Mammary epithelial cell (primary cell): Measurements from ENCODE around the gene HMHB1.

Source experiments
- CTCF ChIP-seq, 2 donors: IDR thresholded peaks in 1 of 2; conservative IDR thresholded peaks in 1 of 2; 2 replicates each; pipeline ENCODE4 v1.5.1; 2011 to 2012; ENCODE audit warnings: inconsistent platforms in 2 of 2, low read length in 2 of 2, mild to moderate bottlenecking in 2 of 2, control low read depth in 1 of 2, low read depth in 1 of 2; ENCODE audit not compliant: insufficient read depth in 1 of 2; ENCODE audit errors: extremely low read depth in 1 of 2
- EZH2 ChIP-seq: IDR thresholded peaks from 2 replicates; pipeline ENCODE4 v1.6.1; 2012; ENCODE audit warnings: low read length, inconsistent platforms, borderline replicate concordance

- TF ChIP-seq CTCF (conservative IDR thresholded peaks at IDR 0.05 in 1 of 2, IDR thresholded peaks at IDR 0.05 in 1 of 2; ENCODE audit: extremely low read depth in 1 of 2, insufficient read depth in 1 of 2, low read depth in 1 of 2, low read length in 2 of 2) (no peak), EZH2 (no peak)
Measured at GRCh38 chr5:143820451-143820850, 8.5 kb downstream of the HMHB1 start.
